Measurements from ENCODE around the gene TBC1D14. TPM values are rescaled to one million over a fixed set of nuclear protein-coding genes. Genes with fewer than 3 reads are reported as not detected.

The TBC1D14 gene
- total and polyA plus RNA-seq, 2 of the 8 experiments (the other 6 are each of a cell fraction or from before 2014, with no cell fraction given): 45.6 to 48.2 TPM

- no peak for FAIRE-seq
- H3K27me3 ChIP-seq (replicated peaks in 1 of 4; ENCODE audit: control insufficient read depth in 3 of 4, extremely low read depth in 1 of 4, insufficient read depth in 3 of 4, low read length in 3 of 4): no peaks in the 10 kb centered on the region
- no peak overlapping the region for H3K56ac ChIP-seq (replicated peaks; ENCODE audit: insufficient read length, low read depth, low read length)
- no peak for TF ChIP-seq ASH2L (IDR thresholded peaks at IDR 0.05; ENCODE audit: low read length)
- TF ChIP-seq SIX5 (IDR thresholded peaks at IDR 0.05; ENCODE audit: low read depth, low read length): no peak
- TF ChIP-seq CHD1 (IDR thresholded peaks at IDR 0.05; ENCODE audit: low read depth, low read length): no peak
- no peak for TF ChIP-seq SIN3A (conservative IDR thresholded peaks at IDR 0.05 in 1 of 2, IDR thresholded peaks at IDR 0.05 in 1 of 2; ENCODE audit: low read depth in 1 of 2, low read length in 2 of 2)
- TF ChIP-seq EP300 (IDR thresholded peaks at IDR 0.05; ENCODE audit: borderline replicate concordance in 1 of 2, low read depth in 2 of 2, low read length in 2 of 2): no peak
- no peak overlapping the region for H2AK5ac ChIP-seq (ENCODE audit: low read depth, low read length)
- no peak overlapping the region for H4K91ac ChIP-seq (replicated peaks; ENCODE audit: insufficient read length, low read length)
- no peak overlapping the region for H3K4me2 ChIP-seq (ENCODE audit: insufficient read depth in 1 of 2, low read depth in 2 of 2, low read length in 2 of 2)
- H3K4ac ChIP-seq (replicated peaks; ENCODE audit: insufficient read length, low read depth, low read length): no peak overlapping the region
- H3K9me3 ChIP-seq (ENCODE audit: insufficient read depth in 2 of 2, low read depth in 1 of 2, low read length in 1 of 2): no peaks in the 10 kb centered on the region
- no peak overlapping the region for H2BK5ac ChIP-seq (ENCODE audit: low read depth, low read length)
- 91% methylated on average over 7 of the region's 7 CpGs; no CpG with 5 or more reads in 1 of the 2 experiments for WGBS, 2 experiments (ENCODE audit: extremely low coverage in 1 of 2, insufficient coverage in 1 of 2, insufficient read length in 1 of 2, insufficient replicate concordance in 2 of 2, low coverage in 1 of 2, low lambda C conversion rate in 2 of 2, missing lambda C conversion rate in 1 of 2)
- H2AFZ ChIP-seq (ENCODE audit: low read length): no peak overlapping the region
- ChIA-PET CTCF (ENCODE audit: partially characterized antibody) (interaction anchor here (2.3 kb wide), 1 partner anchor 28 kb away, joined by 14 read pairs; no protein-coding TSS in a partner anchor), POLR2A (ENCODE audit: partially characterized antibody) (interaction anchor here (2.0 kb wide), 1 partner anchor 10 kb away, joined by 4 read pairs; no protein-coding TSS in a partner anchor)
- H3K14ac ChIP-seq (ENCODE audit: insufficient read length): no peak overlapping the region
- no peak overlapping the region for H3K9ac ChIP-seq (replicated peaks in 1 of 4; ENCODE audit: extremely low read depth in 1 of 4, low read depth in 3 of 4, low read length in 3 of 4)
- no peak overlapping the region for H2BK12ac ChIP-seq (ENCODE audit: low read depth, low read length)
- H3K4me1 ChIP-seq (replicated peaks in 1 of 4; ENCODE audit: control insufficient read depth in 3 of 4, insufficient read depth in 4 of 4, low read length in 3 of 4): peaks cover 0 to 6% (median 3%) of the 10 kb centered on the region in 4 experiments; a peak in 4 of 7 replicates
- H3K4me3 ChIP-seq (ENCODE audit: extremely low read depth in 1 of 4, insufficient read depth in 2 of 4, low read depth in 3 of 4, low read length in 4 of 4): no peak overlapping the region
- no peak overlapping the region for H3K27ac ChIP-seq (ENCODE audit: low read depth, low read length)
- no peak overlapping the region for H4K5ac ChIP-seq (ENCODE audit: insufficient read length, low read depth, low read length)
- H4K8ac ChIP-seq (ENCODE audit: extremely low read depth, insufficient read depth, low read length): no peak overlapping the region
- no peaks in the 10 kb centered on the region for H3K79me2 ChIP-seq (ENCODE audit: control insufficient read depth in 1 of 2, insufficient read depth in 2 of 2, low read length in 2 of 2)
- H3K23ac ChIP-seq (ENCODE audit: insufficient read length): no peak overlapping the region
- no peak overlapping the region for H2BK120ac ChIP-seq (replicated peaks; ENCODE audit: low read depth, low read length)
- 0 out of 2 replicates have a peak, but pooled peaks cover 2% of the 10 kb centered on the region for H3K79me1 ChIP-seq (ENCODE audit: low read depth, low read length)
- H2BK15ac ChIP-seq (ENCODE audit: low read length): no peak overlapping the region
- H3K36me3 ChIP-seq (ENCODE audit: control insufficient read depth in 2 of 4, insufficient read depth in 4 of 4, low read length in 3 of 4): peaks cover 27 to 52% (median 34%) of the 10 kb centered on the region in 4 experiments
- H2BK20ac ChIP-seq (ENCODE audit: low read length): no peak overlapping the region
- H4K20me1 ChIP-seq (replicated peaks in 1 of 2; ENCODE audit: control insufficient read depth in 1 of 2, insufficient read depth in 2 of 2, low read length in 2 of 2): peaks cover 21 to 27% of the 10 kb centered on the region in 2 experiments
- DNase-seq (ENCODE audit: low read depth in 1 of 2, low spot score in 2 of 2): no peak
- no peaks in the 10 kb centered on the region; the same call in 1 of the 2 replicates for H3K23me2 ChIP-seq (ENCODE audit: low read depth, low read length)
- no peak overlapping the region for H3K18ac ChIP-seq (ENCODE audit: extremely low read depth, low read length)
Observed at GRCh38 chr4:7002336-7002735, 92.7 kb downstream of the TBC1D14 start.
